HEK293 (cell line): ENCODE results near the gene CCDC7.
A peak's percentile ranks its signal among the peaks of the same experiment; 100 is the strongest.
"Not testable (repeated sequence)": the region's sequence is repeated elsewhere in the genome, so short reads cannot be mapped to it uniquely, and the experiment has no call there.

ENCODE experiments used
- CTCF ChIA-PET: fragments of 350-600 bp; formaldehyde crosslinking; extraction: SDS; loops from one replicate; lab custom pipeline; 2021; ENCODE audit warnings: antibody characterized with exemption; lab: Yijun Ruan, JAX
- POLR2A ChIA-PET: fragments of 300-600 bp; formaldehyde crosslinking; extraction: SDS; loops from one replicate; lab custom pipeline; 2020; ENCODE audit warnings: antibody characterized with exemption, inconsistent platforms; lab: Yijun Ruan, JAX
- H3K27ac ChIP-seq: fragments of 200-500 bp; sonication (Bioruptor generic); 2 replicates; pipeline ENCODE4 v1.5.1; 2014; ENCODE audit warnings: low read depth, low read length, control low read depth, inconsistent platforms; ENCODE audit errors: extremely low read depth
- H3K36me3 ChIP-seq, 2 experiments: fragments of 200-500 bp in 1 of 2; sonication (Bioruptor generic) in 1 of 2; 1 replicate in 1 of 2; 2 replicates in 1 of 2; pipeline ENCODE4 v1.5.1; 2014 to 2017; ENCODE audit warnings: inconsistent platforms in 2 of 2, low read length in 2 of 2; ENCODE audit not compliant: control insufficient read depth in 2 of 2, insufficient read depth in 1 of 2
- H3K4me1 ChIP-seq: fragments of 200-500 bp; sonication (Bioruptor generic); 2 replicates; pipeline ENCODE4 v1.5.1; 2014; ENCODE audit warnings: mild to moderate bottlenecking, low read length, inconsistent platforms; ENCODE audit not compliant: control insufficient read depth, insufficient read depth
- H3K4me3 ChIP-seq: 2 replicates; pipeline ENCODE4 v1.5.1; 2011; ENCODE audit warnings: low read depth, mild to moderate bottlenecking, control low read depth, low read length, moderate library complexity
- H3K9me3 ChIP-seq: fragments of 200-500 bp; sonication (Bioruptor generic); 2 replicates; pipeline ENCODE4 v1.5.1; 2014; ENCODE audit warnings: low read depth, low read length, inconsistent platforms; ENCODE audit not compliant: control insufficient read depth, insufficient read depth
- HIC1 ChIP-seq: fragments of 450-650 bp; formaldehyde crosslinking; IDR thresholded peaks from 2 replicates; pipeline ENCODE4 v1.5.1; 2016; ENCODE audit warnings: missing biosample characterization, missing genetic modification characterization
- IKZF3 ChIP-seq: fragments of 450-650 bp; IDR thresholded peaks from 2 replicates; pipeline ENCODE4 v1.5.0; 2018; ENCODE audit warnings: missing biosample characterization, mild to moderate bottlenecking, missing genetic modification characterization, moderate library complexity
- KLF7 ChIP-seq: fragments of 450-650 bp; formaldehyde crosslinking; IDR thresholded peaks from 2 replicates; pipeline ENCODE4 v1.5.1; 2016; ENCODE audit warnings: missing biosample characterization, missing genetic modification characterization, borderline replicate concordance
- RBAK ChIP-seq: fragments of 450-650 bp; formaldehyde crosslinking; IDR thresholded peaks from 2 replicates; pipeline ENCODE4 v1.5.1; 2016; ENCODE audit warnings: missing biosample characterization, missing genetic modification characterization
- ZEB2 ChIP-seq: fragments of 450-650 bp; formaldehyde crosslinking; IDR thresholded peaks from 2 replicates; pipeline ENCODE4 v1.5.1; 2016; ENCODE audit warnings: missing biosample characterization, missing genetic modification characterization
- ZNF112 ChIP-seq: fragments of 450-650 bp; formaldehyde crosslinking; IDR thresholded peaks from 2 replicates; pipeline ENCODE4 v1.5.0; 2017; ENCODE audit warnings: missing biosample characterization, missing genetic modification characterization
- ZNF121 ChIP-seq: fragments of 450-650 bp; formaldehyde crosslinking; IDR thresholded peaks from 2 replicates; pipeline ENCODE4 v1.5.1; 2016; ENCODE audit warnings: missing biosample characterization, missing genetic modification characterization
- ZNF146 ChIP-seq: fragments of 450-650 bp; formaldehyde crosslinking; IDR thresholded peaks from 2 replicates; pipeline ENCODE4 v1.5.1; 2016; ENCODE audit warnings: missing biosample characterization, missing genetic modification characterization
- ZNF239 ChIP-seq: fragments of 450-650 bp; formaldehyde crosslinking; IDR thresholded peaks from 2 replicates; pipeline ENCODE4 v1.5.1; 2016; ENCODE audit warnings: missing biosample characterization, missing genetic modification characterization
- ZNF248 ChIP-seq: fragments of 450-650 bp; formaldehyde crosslinking; IDR thresholded peaks from 2 replicates; pipeline ENCODE4 v1.5.1; 2017; ENCODE audit warnings: missing biosample characterization, missing genetic modification characterization
- ZNF366 ChIP-seq: fragments of 450-650 bp; formaldehyde crosslinking; conservative IDR thresholded peaks from 2 replicates; pipeline ENCODE4 v1.5.1; 2016; ENCODE audit warnings: missing biosample characterization, missing genetic modification characterization
- ZNF404 ChIP-seq: fragments of 450-650 bp; formaldehyde crosslinking; IDR thresholded peaks from 2 replicates; pipeline ENCODE4 v1.5.1; 2017; ENCODE audit warnings: missing biosample characterization, missing genetic modification characterization
- ZNF501 ChIP-seq: fragments of 450-650 bp; formaldehyde crosslinking; IDR thresholded peaks from 2 replicates; pipeline ENCODE4 v1.5.1; 2016; ENCODE audit warnings: missing biosample characterization, missing genetic modification characterization
- ZNF626 ChIP-seq: fragments of 450-650 bp; sonication (Bioruptor Pico); formaldehyde crosslinking; IDR thresholded peaks from 2 replicates; pipeline ENCODE4 v1.5.1; 2018; ENCODE audit warnings: missing biosample characterization, missing genetic modification characterization, inconsistent platforms
- ZNF677 ChIP-seq: fragments of 450-650 bp; IDR thresholded peaks from 2 replicates; pipeline ENCODE4 v1.5.0; 2018; ENCODE audit warnings: missing biosample characterization, mild to moderate bottlenecking, missing genetic modification characterization, moderate library complexity
- TF ChIP-seq, protein P1 (sequence below): fragments of 450-650 bp; formaldehyde crosslinking; IDR thresholded peaks from 2 replicates; pipeline ENCODE4 v1.5.1; 2016; ENCODE audit warnings: missing biosample characterization, missing genetic modification characterization
- TF ChIP-seq, protein P2 (sequence below): fragments of 450-650 bp; formaldehyde crosslinking; IDR thresholded peaks from 2 replicates; pipeline ENCODE4 v1.5.1; 2016; ENCODE audit warnings: missing biosample characterization, missing genetic modification characterization

CCDC7 gene

DNA sequence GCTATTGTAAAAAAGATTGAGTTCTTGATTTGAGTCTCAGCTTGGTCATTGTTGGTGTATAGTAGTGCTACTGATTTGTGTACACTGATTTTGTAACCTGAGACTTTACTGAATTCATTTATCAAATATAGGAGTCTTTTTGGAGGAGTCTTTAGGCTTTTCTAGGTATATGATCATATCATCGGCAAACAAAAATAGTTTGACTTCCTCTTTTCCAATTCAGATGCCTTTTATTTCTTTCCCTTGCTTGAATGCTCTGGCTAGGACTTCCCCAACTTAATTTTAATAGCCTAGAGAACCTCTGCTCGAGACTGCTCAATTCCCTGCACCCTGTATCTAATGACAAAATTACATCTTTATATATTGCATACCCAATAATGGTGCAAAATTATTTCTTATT is 154.4 kb downstream of the CCDC7 start (continued):
- no peak for TF ChIP-seq HIC1 (tag by site-specific recombination)

DNA sequence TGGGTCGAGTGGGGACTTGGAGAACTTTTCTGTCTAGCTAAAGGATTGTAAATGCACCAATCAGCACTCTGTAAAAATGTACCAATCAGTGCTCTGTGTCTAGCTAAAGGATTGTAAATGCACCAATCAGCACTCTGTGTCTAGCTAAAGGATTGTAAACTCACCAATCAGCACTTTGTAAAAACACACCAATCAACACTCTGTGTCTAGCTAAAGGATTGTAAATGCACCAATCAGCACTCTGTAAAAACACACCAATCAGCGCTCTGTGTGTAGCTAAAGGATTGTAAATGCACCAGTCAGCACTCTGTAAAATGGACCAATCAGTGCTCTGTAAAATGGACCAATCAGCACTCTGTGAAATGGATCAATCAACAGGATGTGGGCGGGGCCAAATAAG is 155.6 kb downstream of the CCDC7 start:
- H3K9me3 ChIP-seq, H3K27ac ChIP-seq, H3K4me3 ChIP-seq, CTCF ChIA-PET, POLR2A ChIA-PET, H3K36me3 ChIP-seq, H3K4me1 ChIP-seq: not testable (repeated sequence)

DNA sequence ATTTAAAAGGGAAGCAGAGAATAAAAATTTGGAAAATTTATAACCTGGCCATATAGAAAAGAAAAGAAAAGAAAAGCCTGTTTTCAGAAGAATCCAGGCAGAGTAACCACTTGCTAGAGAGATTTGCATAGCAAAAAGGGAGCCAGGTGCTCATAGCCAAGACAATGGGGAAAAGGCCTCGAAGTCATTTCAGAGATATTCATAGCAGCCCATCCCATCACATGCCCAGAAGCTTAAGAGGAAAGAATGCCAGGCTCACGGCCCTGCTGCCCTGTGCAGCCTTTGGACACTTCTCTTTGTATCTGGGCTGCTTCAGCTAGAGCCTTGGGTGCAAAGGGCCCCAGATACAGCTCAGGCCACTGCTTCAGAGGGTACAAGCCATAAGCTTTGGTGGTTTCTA is 159.8 kb downstream of the CCDC7 start:
- CTCF ChIA-PET = no interaction called here
- POLR2A ChIA-PET = no interaction called here
- H3K9me3 ChIP-seq = no peaks in the 10 kb centered on the region

DNA sequence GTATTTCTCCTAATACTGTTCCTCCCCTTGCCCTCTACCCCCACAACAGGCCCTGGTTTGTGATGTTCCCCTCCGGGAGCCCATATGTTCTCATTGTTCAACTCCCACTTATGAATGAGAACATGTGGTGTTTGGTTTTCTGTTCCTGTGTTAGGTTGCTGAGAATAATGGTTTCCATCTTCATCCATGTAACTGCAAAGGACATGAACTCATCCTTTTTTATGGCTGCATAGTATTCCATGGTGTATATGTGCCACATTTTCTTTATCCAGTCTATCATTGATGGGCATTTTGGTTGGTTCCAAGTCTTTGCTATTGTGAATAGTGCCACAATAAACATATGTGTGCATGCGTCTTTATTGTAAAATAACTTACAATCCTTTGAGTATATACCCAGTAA is 164.6 kb downstream of the CCDC7 start:
- peak; percentile 63 for TF ChIP-seq ZNF146 (tag by site-specific recombination)
- H3K9me3 ChIP-seq, H3K4me1 ChIP-seq, H3K4me3 ChIP-seq, CTCF ChIA-PET, H3K27ac ChIP-seq, H3K36me3 ChIP-seq, POLR2A ChIA-PET: not testable (repeated sequence)

More for the DNA sequence above, 159.8 kb downstream of the CCDC7 start:
- TF ChIP-seq ZNF239 (tag by site-specific recombination) (no peak), IKZF3 (tag by site-specific recombination) (no peak), ZNF626 (tag by site-specific recombination) (no peak), ZEB2 (tag by site-specific recombination) (no peak), ZNF501 (no peak), ZNF366 (tag by site-specific recombination) (no peak), ZNF677 (tag by site-specific recombination) (no peak), ZNF112 (no peak), ZNF248 (no peak), ZNF121 (tag by site-specific recombination) (no peak), ZNF404 (tag by site-specific recombination) (no peak), RBAK (tag by site-specific recombination) (no peak), KLF7 (tag by site-specific recombination) (no peak)
- TF ChIP-seq, protein P1, sequence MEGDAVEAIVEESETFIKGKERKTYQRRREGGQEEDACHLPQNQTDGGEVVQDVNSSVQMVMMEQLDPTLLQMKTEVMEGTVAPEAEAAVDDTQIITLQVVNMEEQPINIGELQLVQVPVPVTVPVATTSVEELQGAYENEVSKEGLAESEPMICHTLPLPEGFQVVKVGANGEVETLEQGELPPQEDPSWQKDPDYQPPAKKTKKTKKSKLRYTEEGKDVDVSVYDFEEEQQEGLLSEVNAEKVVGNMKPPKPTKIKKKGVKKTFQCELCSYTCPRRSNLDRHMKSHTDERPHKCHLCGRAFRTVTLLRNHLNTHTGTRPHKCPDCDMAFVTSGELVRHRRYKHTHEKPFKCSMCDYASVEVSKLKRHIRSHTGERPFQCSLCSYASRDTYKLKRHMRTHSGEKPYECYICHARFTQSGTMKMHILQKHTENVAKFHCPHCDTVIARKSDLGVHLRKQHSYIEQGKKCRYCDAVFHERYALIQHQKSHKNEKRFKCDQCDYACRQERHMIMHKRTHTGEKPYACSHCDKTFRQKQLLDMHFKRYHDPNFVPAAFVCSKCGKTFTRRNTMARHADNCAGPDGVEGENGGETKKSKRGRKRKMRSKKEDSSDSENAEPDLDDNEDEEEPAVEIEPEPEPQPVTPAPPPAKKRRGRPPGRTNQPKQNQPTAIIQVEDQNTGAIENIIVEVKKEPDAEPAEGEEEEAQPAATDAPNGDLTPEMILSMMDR = no peak
- TF ChIP-seq, protein P2, sequence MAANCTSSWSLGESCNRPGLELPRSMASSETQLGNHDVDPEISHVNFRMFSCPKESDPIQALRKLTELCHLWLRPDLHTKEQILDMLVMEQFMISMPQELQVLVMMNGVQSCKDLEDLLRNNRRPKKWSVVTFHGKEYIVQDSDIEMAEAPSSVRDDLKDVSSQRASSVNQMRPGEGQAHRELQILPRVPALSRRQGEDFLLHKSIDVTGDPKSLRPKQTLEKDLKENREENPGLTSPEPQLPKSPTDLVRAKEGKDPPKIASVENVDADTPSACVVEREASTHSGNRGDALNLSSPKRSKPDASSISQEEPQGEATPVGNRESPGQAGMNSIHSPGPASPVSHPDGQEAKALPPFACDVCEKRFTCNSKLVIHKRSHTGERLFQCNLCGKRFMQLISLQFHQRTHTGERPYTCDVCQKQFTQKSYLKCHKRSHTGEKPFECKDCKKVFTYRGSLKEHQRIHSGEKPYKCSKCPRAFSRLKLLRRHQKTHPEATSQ (tag by site-specific recombination) = no peak
- Histone ChIP-seq H3K36me3 (no peaks in the 10 kb centered on the region), H3K4me3 (no peak overlapping the region), H3K27ac (no peak overlapping the region), H3K4me1 (no peaks in the 10 kb centered on the region)
